HG03108 (cell line): ENCODE data around the gene IL10RA.

Source experiments
- ATAC-seq: cut with Tn5 transposase; IDR thresholded peaks from one replicate; pipeline ENCODE4 v1.9.1; 2021; ENCODE audit warnings: moderate library complexity; ENCODE audit not compliant: unreplicated experiment

Gene IL10RA

GRCh38 chr11:117989351-117990102, 3.3 kb downstream of the IL10RA start:
- ATAC-seq = no peak

DNA sequence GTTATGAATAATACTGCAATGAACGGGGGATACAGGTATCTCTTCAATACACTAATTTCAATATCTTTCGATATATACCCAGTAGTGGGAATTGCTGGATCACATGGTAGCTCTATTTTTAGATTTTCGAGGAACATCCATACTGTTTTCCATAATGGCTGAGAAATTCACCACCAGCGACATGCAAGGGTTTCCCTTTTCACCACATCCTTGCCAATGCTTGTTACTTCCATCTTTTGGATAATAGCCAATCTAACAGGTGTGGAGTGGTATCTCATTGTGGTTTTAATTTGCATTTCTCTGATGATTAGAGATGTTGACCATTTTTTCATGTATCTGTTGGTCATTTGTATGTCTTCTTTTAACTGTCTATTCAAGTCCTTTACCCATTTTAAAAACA, 5.9 kb downstream of the IL10RA start:
- ATAC-seq = no peak

DNA sequence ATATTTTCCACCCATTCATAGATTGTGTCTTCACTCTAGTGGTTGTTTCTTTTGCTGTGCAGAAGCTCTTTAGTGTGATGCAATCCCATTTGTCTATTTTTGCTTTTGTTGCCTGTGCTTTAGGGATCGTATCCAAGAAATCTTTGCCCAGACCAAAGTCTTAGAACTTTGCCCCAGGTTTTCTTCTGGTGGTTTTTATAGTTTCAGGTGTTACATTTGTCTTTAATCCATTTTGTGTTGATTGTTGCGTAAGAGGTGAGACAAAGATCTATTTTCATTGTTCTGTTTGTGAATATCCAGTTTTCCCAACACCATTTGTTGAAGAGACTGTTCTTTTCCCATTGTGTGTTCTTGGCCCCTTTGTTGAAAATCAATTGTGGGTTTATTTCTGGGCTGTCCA, 6.4 kb downstream of the IL10RA start:
- ATAC-seq = no peak

GRCh38 chr11:117993988-117994745, 8.0 kb downstream of the IL10RA start:
- ATAC-seq = no peak

DNA sequence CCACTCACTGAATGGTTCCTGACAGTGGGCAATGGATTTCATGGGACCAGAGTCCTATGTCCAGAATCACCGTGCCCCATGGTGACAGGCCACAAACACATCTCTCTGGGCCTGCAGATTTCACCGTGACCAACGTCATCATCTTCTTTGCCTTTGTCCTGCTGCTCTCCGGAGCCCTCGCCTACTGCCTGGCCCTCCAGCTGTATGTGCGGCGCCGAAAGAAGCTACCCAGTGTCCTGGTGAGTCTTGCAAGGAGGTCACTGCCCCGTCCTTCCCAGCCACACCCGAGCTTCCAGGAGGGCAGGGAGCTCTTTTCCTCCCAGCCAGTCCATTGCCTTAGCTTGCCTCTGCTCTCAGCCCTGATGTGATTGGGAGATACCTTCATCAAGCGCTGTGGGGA, 9.3 kb downstream of the IL10RA start:
- no peak for ATAC-seq

GRCh38 chr11:117996058-117996457, 9.9 kb downstream of the IL10RA start:
- no peak for ATAC-seq

GRCh38 chr11:117997406-117997805, 11.2 kb downstream of the IL10RA start:
- no peak for ATAC-seq

DNA sequence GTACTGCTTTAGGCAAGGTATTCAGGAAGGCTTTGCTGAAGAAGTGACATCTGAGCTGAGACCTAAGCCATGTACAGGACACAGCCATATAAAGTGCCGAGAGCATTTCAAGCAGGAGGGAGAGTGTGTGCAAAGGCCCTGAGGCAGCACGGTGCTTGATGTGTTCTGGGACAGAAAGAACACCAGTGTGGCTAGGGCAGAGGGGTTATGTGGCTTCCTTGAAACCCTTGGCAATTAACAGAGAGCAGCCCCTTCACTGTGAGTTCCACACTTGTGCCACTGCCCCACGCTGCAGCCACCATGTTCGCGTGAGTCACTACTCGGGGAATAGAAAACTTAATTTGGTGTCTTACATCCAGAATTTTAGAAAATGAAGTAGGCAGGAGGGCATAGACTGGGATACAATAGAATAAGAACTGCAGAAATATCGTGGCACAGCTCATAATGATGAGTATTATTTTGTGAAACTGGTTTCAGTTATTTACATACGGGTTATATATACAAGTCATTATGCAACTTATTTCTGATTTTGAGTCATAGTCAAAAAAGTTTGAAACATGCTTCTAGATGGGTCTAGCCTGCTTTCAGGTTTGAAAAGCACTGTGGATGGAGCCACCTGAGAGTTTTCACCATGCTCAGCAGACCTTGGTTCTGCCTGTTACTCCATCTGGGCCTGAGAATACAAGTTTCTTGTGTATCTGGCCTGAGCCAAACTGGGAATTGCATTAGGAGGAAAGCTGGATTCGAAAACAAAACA, 11.8 kb downstream of the IL10RA start:
- peak; percentile 72 for ATAC-seq

- no peak for ATAC-seq
Observed at GRCh38 chr11:117998664-117999353, 12.6 kb downstream of the IL10RA start.

DNA sequence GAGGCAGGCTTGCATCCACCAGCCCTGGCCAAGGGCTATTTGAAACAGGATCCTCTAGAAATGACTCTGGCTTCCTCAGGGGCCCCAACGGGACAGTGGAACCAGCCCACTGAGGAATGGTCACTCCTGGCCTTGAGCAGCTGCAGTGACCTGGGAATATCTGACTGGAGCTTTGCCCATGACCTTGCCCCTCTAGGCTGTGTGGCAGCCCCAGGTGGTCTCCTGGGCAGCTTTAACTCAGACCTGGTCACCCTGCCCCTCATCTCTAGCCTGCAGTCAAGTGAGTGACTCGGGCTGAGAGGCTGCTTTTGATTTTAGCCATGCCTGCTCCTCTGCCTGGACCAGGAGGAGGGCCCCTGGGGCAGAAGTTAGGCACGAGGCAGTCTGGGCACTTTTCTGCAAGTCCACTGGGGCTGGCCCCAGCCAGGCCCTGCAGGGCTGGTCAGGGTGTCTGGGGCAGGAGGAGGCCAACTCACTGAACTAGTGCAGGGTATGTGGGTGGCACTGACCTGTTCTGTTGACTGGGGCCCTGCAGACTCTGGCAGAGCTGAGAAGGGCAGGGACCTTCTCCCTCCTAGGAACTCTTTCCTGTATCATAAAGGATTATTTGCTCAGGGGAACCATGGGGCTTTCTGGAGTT, 13.3 kb downstream of the IL10RA start:
- no peak for ATAC-seq

DNA sequence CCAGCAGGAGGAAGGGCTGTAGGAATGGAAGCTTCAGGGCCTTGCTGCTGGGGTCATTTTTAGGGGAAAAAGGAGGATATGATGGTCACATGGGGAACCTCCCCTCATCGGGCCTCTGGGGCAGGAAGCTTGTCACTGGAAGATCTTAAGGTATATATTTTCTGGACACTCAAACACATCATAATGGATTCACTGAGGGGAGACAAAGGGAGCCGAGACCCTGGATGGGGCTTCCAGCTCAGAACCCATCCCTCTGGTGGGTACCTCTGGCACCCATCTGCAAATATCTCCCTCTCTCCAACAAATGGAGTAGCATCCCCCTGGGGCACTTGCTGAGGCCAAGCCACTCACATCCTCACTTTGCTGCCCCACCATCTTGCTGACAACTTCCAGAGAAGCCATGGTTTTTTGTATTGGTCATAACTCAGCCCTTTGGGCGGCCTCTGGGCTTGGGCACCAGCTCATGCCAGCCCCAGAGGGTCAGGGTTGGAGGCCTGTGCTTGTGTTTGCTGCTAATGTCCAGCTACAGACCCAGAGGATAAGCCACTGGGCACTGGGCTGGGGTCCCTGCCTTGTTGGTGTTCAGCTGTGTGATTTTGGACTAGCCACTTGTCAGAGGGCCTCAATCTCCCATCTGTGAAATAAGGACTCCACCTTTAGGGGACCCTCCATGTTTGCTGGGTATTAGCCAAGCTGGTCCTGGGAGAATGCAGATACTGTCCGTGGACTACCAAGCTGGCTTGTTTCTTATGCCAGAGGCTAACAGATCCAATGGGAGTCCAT, 14.1 kb downstream of the IL10RA start:
- no peak for ATAC-seq

DNA sequence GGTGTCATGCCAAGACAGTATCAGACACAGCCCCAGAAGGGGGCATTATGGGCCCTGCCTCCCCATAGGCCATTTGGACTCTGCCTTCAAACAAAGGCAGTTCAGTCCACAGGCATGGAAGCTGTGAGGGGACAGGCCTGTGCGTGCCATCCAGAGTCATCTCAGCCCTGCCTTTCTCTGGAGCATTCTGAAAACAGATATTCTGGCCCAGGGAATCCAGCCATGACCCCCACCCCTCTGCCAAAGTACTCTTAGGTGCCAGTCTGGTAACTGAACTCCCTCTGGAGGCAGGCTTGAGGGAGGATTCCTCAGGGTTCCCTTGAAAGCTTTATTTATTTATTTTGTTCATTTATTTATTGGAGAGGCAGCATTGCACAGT, 14.6 kb downstream of the IL10RA start:
- ATAC-seq = no peak

- no peak for ATAC-seq
Observed at GRCh38 chr11:118001494-118001971, 15.3 kb downstream of the IL10RA start.

DNA sequence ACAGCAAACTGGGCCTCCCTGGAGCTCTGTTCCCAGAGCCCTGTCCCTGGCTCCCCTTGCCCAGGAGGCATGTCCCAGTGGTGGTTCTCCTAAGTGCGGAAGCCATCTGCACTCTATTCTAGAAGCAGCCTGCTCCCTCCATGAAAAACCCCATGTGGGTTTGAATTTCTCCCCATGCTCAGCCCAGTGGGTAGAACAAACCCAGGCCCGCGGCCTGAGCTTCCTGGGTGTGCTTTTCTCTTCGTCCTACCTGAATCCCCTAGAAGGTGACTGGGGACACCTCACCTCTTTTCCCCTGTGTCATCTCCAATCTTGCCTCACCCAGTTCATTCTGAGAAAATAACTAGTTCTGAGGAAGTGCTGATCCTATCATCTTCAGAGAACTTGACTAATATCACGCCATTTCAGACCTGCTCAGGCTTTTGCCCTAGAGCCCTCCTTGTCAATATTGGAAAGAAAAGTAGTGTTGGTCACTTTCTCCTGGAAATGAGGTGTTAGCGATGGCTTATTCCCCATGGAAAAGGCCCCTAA, 15.9 kb downstream of the IL10RA start:
- ATAC-seq = no peak

DNA sequence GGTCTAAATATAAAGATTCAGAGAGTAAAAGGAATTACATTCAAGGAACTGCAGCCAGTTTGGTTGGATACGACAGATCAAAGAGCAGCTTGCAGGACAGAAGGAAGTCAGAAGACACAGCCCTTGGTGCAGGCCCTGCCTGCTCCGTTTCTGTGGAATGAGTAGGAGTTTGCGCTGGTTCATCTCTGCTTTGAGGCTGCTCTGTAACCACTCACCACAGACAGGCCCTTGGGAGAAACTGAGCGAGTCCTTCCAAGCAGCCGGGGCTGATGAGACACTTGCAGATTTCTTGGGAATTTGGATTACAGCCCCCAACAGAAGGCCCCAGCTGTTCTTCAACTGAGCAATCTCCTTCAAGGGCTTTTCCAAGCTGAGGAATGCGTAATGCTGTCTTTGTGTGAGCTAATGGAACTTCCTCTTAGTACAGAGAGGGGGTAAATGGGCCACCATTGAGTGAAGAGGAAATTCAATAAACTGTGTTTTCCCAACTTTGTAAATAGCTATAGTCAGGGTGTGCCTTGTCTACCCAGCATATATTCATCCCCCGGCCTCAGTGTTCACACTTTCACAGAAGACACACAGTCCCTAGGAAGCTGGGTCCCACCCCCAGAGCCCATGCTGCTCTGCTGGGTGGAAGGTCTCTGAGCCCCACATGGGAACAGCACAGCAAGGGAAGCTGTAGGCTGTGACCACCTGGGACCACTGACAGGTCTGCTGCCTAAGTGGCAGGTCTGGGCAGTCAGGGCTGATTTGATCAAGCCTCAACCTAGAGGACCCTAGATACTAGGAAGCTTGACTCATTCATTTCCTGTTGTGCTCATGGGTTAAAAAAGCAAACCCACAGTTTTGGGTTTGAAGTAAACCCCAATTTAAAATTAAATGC, 16.6 kb downstream of the IL10RA start:
- no peak for ATAC-seq

- no peak for ATAC-seq
Observed at GRCh38 chr11:118003456-118003855, 17.3 kb downstream of the IL10RA start.

DNA sequence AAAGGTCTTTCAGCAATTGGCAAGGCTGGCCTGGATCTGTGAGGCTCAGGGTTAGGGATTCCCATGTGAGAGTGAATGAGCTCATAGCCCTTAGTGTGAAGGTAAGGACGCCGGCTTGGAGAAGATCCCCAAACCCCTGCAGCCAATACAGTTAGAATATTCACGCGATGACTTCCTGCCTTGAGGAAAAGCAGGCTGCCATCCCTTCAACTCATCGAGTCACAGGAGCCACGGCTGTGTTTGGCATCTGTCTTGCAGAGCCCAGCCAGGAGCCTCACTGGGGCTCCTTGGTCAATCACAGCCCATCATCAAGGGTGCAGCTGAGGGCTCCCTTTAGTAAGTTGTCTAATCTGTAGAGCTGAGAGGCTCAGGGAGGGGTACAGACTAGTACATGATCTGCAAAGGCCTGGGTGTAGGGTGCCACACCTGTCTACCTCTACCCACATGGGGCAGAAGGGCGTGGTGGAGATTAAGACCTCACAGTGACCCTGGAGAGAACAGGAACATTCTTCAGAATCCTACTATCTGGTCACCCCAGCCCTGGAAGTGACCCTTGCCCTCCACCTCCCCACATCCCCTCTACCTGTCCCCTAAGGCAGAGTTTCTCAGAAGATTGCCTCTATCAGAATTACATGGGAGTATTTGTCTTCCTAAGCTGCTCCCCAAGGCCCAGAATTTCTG, 18.5 kb downstream of the IL10RA start:
- ATAC-seq = no peak
